ENCODE results near the gene IRF2BP2.

The IRF2BP2 gene

GRCh38 chr1:234579967-234580366, 30.0 kb downstream of the IRF2BP2 start:
- Histone ChIP-seq H3K9me3 (no peaks in the 10 kb centered on the region), H3K27me3 (no peaks in the 10 kb centered on the region), H3K4me3 (ENCODE audit: low read depth, low read length) (no peak overlapping the region), H3K36me3 (no peaks in the 10 kb centered on the region), H3K4me1 (peaks cover 9% of the 10 kb centered on the region)
- TF ChIP-seq, protein P1, sequence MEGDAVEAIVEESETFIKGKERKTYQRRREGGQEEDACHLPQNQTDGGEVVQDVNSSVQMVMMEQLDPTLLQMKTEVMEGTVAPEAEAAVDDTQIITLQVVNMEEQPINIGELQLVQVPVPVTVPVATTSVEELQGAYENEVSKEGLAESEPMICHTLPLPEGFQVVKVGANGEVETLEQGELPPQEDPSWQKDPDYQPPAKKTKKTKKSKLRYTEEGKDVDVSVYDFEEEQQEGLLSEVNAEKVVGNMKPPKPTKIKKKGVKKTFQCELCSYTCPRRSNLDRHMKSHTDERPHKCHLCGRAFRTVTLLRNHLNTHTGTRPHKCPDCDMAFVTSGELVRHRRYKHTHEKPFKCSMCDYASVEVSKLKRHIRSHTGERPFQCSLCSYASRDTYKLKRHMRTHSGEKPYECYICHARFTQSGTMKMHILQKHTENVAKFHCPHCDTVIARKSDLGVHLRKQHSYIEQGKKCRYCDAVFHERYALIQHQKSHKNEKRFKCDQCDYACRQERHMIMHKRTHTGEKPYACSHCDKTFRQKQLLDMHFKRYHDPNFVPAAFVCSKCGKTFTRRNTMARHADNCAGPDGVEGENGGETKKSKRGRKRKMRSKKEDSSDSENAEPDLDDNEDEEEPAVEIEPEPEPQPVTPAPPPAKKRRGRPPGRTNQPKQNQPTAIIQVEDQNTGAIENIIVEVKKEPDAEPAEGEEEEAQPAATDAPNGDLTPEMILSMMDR (IDR thresholded peaks at IDR 0.05; ENCODE audit: low read depth, low read length), result peak; percentile 49
- DNase-seq, result no peak

- no peaks in the 10 kb centered on the region for H3K27me3 ChIP-seq
- no peaks in the 10 kb centered on the region for H3K36me3 ChIP-seq
- peaks cover 3% of the 10 kb centered on the region for H3K4me1 ChIP-seq
- no peaks in the 10 kb centered on the region for H3K9me3 ChIP-seq
- DNase-seq, result no peak
- TF ChIP-seq, protein P1 (IDR thresholded peaks at IDR 0.05; ENCODE audit: low read depth, low read length), result no peak
- H3K4me3 ChIP-seq (ENCODE audit: low read depth, low read length), result no peak overlapping the region
These were observed 31.2 kb downstream of the IRF2BP2 start for GRCh38 chr1:234578735-234579134.

DNA sequence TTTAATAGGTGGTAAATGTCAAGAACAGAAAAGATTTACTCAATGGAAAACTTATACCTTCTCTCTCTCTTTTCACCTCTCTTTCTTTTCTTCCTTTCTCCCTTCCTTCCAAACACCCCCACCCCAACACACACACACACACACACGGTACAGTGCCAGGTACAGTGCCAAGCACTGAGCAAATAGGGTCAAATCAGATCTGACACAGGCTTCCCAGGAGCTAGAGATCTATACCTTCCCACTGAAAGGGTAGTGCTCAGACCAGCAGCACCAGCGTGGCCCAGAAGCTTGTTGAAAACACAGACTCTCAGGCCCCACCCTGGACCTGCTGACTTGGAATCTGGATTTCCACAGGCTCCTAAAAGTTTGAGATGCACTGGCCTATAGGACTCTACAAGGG, 31.9 kb downstream of the IRF2BP2 start:
- no peak overlapping the region for H3K4me3 ChIP-seq (ENCODE audit: low read depth, low read length)

DNA sequence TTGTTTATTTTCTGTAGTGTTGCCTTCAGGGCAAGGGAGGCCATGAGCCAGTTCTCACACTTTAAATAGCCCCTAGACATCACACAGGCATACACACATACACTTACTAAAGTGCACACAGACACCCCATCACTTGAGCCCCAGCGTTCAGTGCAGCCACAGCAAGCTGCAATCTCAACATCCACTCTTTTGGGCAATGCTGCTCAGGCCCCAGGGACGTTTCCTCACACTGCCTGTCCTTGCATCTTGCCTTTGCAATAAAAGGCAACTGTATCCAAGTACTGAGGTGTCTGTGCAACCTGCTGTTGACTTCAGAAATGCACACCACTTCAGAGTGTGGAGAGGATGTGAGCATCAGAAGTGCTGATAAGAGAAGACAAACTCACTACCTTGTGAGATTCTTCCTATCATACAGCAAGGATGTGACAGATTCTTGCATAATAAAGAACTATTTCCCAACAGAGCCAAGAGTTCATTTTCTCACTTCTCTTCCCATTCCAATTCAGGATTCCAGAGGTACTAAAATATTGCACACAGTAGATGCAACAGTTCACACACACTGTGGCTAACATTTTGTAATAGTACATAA, 36.2 kb downstream of the IRF2BP2 start:
- Histone ChIP-seq H3K4me3 (ENCODE audit: low read depth, low read length) (no peak overlapping the region), H3K36me3 (no peaks in the 10 kb centered on the region), H3K27me3 (no peaks in the 10 kb centered on the region), H3K4me1 (peaks cover 30% of the 10 kb centered on the region), H3K9me3 (no peaks in the 10 kb centered on the region)
- DNase-seq, result no peak
- TF ChIP-seq, protein P1 (IDR thresholded peaks at IDR 0.05; ENCODE audit: low read depth, low read length), result no peak

More for the DNA sequence above, 31.9 kb downstream of the IRF2BP2 start:
- DNase-seq, result no peak
- peaks cover 6% of the 10 kb centered on the region for H3K4me1 ChIP-seq
- H3K27me3 ChIP-seq, result no peaks in the 10 kb centered on the region
- H3K36me3 ChIP-seq, result no peaks in the 10 kb centered on the region
- H3K9me3 ChIP-seq, result no peaks in the 10 kb centered on the region
- TF ChIP-seq, protein P1 (IDR thresholded peaks at IDR 0.05; ENCODE audit: low read depth, low read length), result no peak

DNA sequence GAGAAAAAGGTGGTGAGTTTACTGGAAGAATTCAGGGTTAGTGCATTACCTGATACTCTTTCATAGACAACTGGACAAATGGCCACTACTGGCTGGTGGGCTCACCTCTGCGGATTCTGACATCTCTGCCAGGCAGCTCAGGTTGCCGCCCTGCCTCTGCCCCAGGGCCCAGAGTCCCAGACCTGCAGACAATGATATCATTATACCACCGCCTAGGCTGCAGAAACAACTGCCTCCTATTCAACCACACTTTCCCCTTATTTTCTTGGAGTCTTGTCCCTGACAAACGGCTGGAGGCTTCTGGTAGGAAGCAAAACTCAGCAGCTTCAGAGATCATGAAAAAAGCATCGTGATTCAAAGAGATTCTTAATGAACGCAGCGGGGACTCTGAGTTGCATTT, 37.0 kb downstream of the IRF2BP2 start:
- Histone ChIP-seq H3K27me3 (no peaks in the 10 kb centered on the region), H3K36me3 (no peaks in the 10 kb centered on the region), H3K4me1 (peaks cover 30% of the 10 kb centered on the region), H3K4me3 (ENCODE audit: low read depth, low read length) (no peak overlapping the region), H3K9me3 (no peaks in the 10 kb centered on the region)
- DNase-seq, result no peak
- TF ChIP-seq, protein P1 (IDR thresholded peaks at IDR 0.05; ENCODE audit: low read depth, low read length), result no peak

DNA sequence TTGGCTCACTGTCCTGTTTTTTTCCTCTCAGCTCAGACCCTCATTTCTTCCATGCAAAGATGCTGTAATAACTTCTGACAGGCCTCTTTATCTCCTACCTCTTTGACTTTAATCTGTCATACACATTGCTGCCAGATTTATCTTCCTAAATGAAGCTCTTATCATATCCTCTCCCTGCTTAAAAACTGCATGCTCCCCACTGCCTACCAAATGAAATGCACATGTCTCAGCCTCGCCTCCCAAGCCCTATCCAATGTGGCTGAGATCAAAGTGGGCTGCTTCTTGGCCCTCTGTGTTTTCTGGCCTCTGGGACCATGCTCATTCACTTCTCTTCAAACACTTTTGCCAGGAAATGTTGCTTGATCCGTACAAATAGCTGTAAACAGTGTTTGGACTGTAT, 38.3 kb downstream of the IRF2BP2 start:
- Histone ChIP-seq H3K36me3 (no peaks in the 10 kb centered on the region), H3K9me3 (no peaks in the 10 kb centered on the region), H3K27me3 (no peaks in the 10 kb centered on the region), H3K4me1 (peaks cover 30% of the 10 kb centered on the region), H3K4me3 (ENCODE audit: low read depth, low read length) (no peak overlapping the region)
- peak; percentile 43 for DNase-seq
- TF ChIP-seq, protein P1 (IDR thresholded peaks at IDR 0.05; ENCODE audit: low read depth, low read length), result no peak

Measured in BE2C (cell line).